ENCODE measurements around the gene SLC48A1.

Gene SLC48A1

GRCh38 chr12:47819896-47820630 is 47.0 kb downstream of the SLC48A1 start, which contains the start of gene HDAC7:
HDAC7 (minus strand) TSS chr12:47819903; CDS start chr12:47819785, 118 bp downstream.
- Histone ChIP-seq H3K4me1 (ENCODE audit: insufficient read depth, low read length) (peaks cover 42% of the 10 kb centered on the region), H3K4me3 (ENCODE audit: low read length) (peak within 1 kb of the TSS; percentile 93), H3K36me3 (ENCODE audit: insufficient read depth, low read depth, low read length) (peaks cover 7% of the 10 kb centered on the region; the same call in 1 of the 2 replicates), H3K27ac (ENCODE audit: low read length) (peak within 1 kb of the TSS; percentile 98), H3K27me3 (ENCODE audit: insufficient read depth, low read length) (peaks cover 19% of the 10 kb centered on the region; the same call in 1 of the 2 replicates), H3K9ac (ENCODE audit: low read depth, low read length) (peak within 1 kb of the TSS; percentile 98), H3K9me3 (ENCODE audit: insufficient read depth, low read depth, low read length) (no peaks in the 10 kb centered on the region)

GRCh38 chr12:47820631-47821345 is 47.8 kb downstream of the SLC48A1 start:
- Histone ChIP-seq H3K27me3 (ENCODE audit: insufficient read depth, low read length) (peaks cover 19% of the 10 kb centered on the region; the same call in 1 of the 2 replicates), H3K4me1 (ENCODE audit: insufficient read depth, low read length) (peaks cover 45% of the 10 kb centered on the region), H3K9ac (ENCODE audit: low read depth, low read length) (peak overlapping the region; percentile 98; the same call in 1 of the 2 replicates), H3K4me3 (ENCODE audit: low read length) (peak overlapping the region; percentile 93), H3K36me3 (ENCODE audit: insufficient read depth, low read depth, low read length) (peaks cover 7% of the 10 kb centered on the region; the same call in 1 of the 2 replicates), H3K27ac (ENCODE audit: low read length) (peak overlapping the region; percentile 98), H3K9me3 (ENCODE audit: insufficient read depth, low read depth, low read length) (no peaks in the 10 kb centered on the region)

- Histone ChIP-seq H3K27me3 (ENCODE audit: insufficient read depth, low read length) (peaks cover 19% of the 10 kb centered on the region; the same call in 1 of the 2 replicates), H3K9me3 (ENCODE audit: insufficient read depth, low read depth, low read length) (no peaks in the 10 kb centered on the region), H3K4me1 (ENCODE audit: insufficient read depth, low read length) (peaks cover 43% of the 10 kb centered on the region), H3K27ac (ENCODE audit: low read length) (no peak overlapping the region), H3K9ac (ENCODE audit: low read depth, low read length) (peak overlapping the region; percentile 98; the same call in 1 of the 2 replicates), H3K4me3 (ENCODE audit: low read length) (no peak overlapping the region; the same call in 1 of the 2 replicates), H3K36me3 (ENCODE audit: insufficient read depth, low read depth, low read length) (peaks cover 7% of the 10 kb centered on the region; the same call in 1 of the 2 replicates)
These were observed 48.3 kb downstream of the SLC48A1 start for GRCh38 chr12:47821346-47821706.

GRCh38 chr12:47822401-47822800 is 49.4 kb downstream of the SLC48A1 start:
- Histone ChIP-seq H3K9me3 (ENCODE audit: insufficient read depth, low read depth, low read length) (no peaks in the 10 kb centered on the region), H3K4me3 (ENCODE audit: low read length) (no peak overlapping the region), H3K27me3 (ENCODE audit: insufficient read depth, low read length) (peaks cover 19% of the 10 kb centered on the region; the same call in 1 of the 2 replicates), H3K4me1 (ENCODE audit: insufficient read depth, low read length) (peaks cover 35% of the 10 kb centered on the region), H3K9ac (ENCODE audit: low read depth, low read length) (no peak overlapping the region), H3K36me3 (ENCODE audit: insufficient read depth, low read depth, low read length) (peaks cover 7% of the 10 kb centered on the region; the same call in 1 of the 2 replicates), H3K27ac (ENCODE audit: low read length) (no peak overlapping the region)

GRCh38 chr12:47822863-47823262 is 49.8 kb downstream of the SLC48A1 start:
- Histone ChIP-seq H3K9me3 (ENCODE audit: insufficient read depth, low read depth, low read length) (no peaks in the 10 kb centered on the region), H3K27ac (ENCODE audit: low read length) (no peak overlapping the region), H3K36me3 (ENCODE audit: insufficient read depth, low read depth, low read length) (peaks cover 3% of the 10 kb centered on the region; the same call in 1 of the 2 replicates), H3K9ac (ENCODE audit: low read depth, low read length) (no peak overlapping the region), H3K27me3 (ENCODE audit: insufficient read depth, low read length) (peaks cover 19% of the 10 kb centered on the region; the same call in 1 of the 2 replicates), H3K4me1 (ENCODE audit: insufficient read depth, low read length) (peaks cover 30% of the 10 kb centered on the region), H3K4me3 (ENCODE audit: low read length) (no peak overlapping the region)

- Histone ChIP-seq H3K9ac (ENCODE audit: low read depth, low read length) (no peak overlapping the region), H3K27ac (ENCODE audit: low read length) (no peak overlapping the region)
These were observed 50.5 kb downstream of the SLC48A1 start for GRCh38 chr12:47823422-47824086.

GRCh38 chr12:47824198-47824597 is 51.2 kb downstream of the SLC48A1 start:
- peaks cover 34% of the 10 kb centered on the region for H3K4me1 ChIP-seq (ENCODE audit: insufficient read depth, low read length)
- H3K4me3 ChIP-seq (ENCODE audit: low read length), result no peak overlapping the region
- H3K36me3 ChIP-seq (ENCODE audit: insufficient read depth, low read depth, low read length), result no peaks in the 10 kb centered on the region
- H3K27me3 ChIP-seq (ENCODE audit: insufficient read depth, low read length), result peaks cover 19% of the 10 kb centered on the region; the same call in 1 of the 2 replicates
- no peaks in the 10 kb centered on the region for H3K9me3 ChIP-seq (ENCODE audit: insufficient read depth, low read depth, low read length)
- no peak overlapping the region for H3K9ac ChIP-seq (ENCODE audit: low read depth, low read length)
- no peak overlapping the region for H3K27ac ChIP-seq (ENCODE audit: low read length)

More at GRCh38 chr12:47823422-47824086, 50.5 kb downstream of the SLC48A1 start:
- Histone ChIP-seq H3K4me3 (ENCODE audit: low read length) (no peak overlapping the region), H3K27me3 (ENCODE audit: insufficient read depth, low read length) (peaks cover 19% of the 10 kb centered on the region; the same call in 1 of the 2 replicates), H3K4me1 (ENCODE audit: insufficient read depth, low read length) (peaks cover 30% of the 10 kb centered on the region), H3K36me3 (ENCODE audit: insufficient read depth, low read depth, low read length) (no peaks in the 10 kb centered on the region), H3K9me3 (ENCODE audit: insufficient read depth, low read depth, low read length) (no peaks in the 10 kb centered on the region)

- H3K27me3 ChIP-seq (ENCODE audit: insufficient read depth, low read length), result peaks cover 19% of the 10 kb centered on the region; the same call in 1 of the 2 replicates
- no peak overlapping the region for H3K27ac ChIP-seq (ENCODE audit: low read length)
- no peaks in the 10 kb centered on the region for H3K9me3 ChIP-seq (ENCODE audit: insufficient read depth, low read depth, low read length)
- H3K4me1 ChIP-seq (ENCODE audit: insufficient read depth, low read length), result peaks cover 37% of the 10 kb centered on the region
- no peak overlapping the region for H3K9ac ChIP-seq (ENCODE audit: low read depth, low read length)
- no peak overlapping the region for H3K4me3 ChIP-seq (ENCODE audit: low read length)
- no peaks in the 10 kb centered on the region for H3K36me3 ChIP-seq (ENCODE audit: insufficient read depth, low read depth, low read length)
These were observed 51.6 kb downstream of the SLC48A1 start for GRCh38 chr12:47824635-47825034.

GRCh38 chr12:47825173-47825639 is 52.2 kb downstream of the SLC48A1 start:
- no peak overlapping the region for H3K9ac ChIP-seq (ENCODE audit: low read depth, low read length)
- H3K36me3 ChIP-seq (ENCODE audit: insufficient read depth, low read depth, low read length), result no peaks in the 10 kb centered on the region
- no peak overlapping the region for H3K4me3 ChIP-seq (ENCODE audit: low read length)
- H3K4me1 ChIP-seq (ENCODE audit: insufficient read depth, low read length), result peaks cover 37% of the 10 kb centered on the region
- H3K27me3 ChIP-seq (ENCODE audit: insufficient read depth, low read length), result peaks cover 19% of the 10 kb centered on the region; the same call in 1 of the 2 replicates
- H3K9me3 ChIP-seq (ENCODE audit: insufficient read depth, low read depth, low read length), result no peaks in the 10 kb centered on the region
- no peak overlapping the region for H3K27ac ChIP-seq (ENCODE audit: low read length)

- Histone ChIP-seq H3K4me1 (ENCODE audit: insufficient read depth, low read length) (peaks cover 22% of the 10 kb centered on the region), H3K9me3 (ENCODE audit: insufficient read depth, low read depth, low read length) (no peaks in the 10 kb centered on the region), H3K36me3 (ENCODE audit: insufficient read depth, low read depth, low read length) (no peaks in the 10 kb centered on the region), H3K27ac (ENCODE audit: low read length) (no peak overlapping the region), H3K27me3 (ENCODE audit: insufficient read depth, low read length) (0 out of 2 replicates have a peak, but pooled peaks cover 3% of the 10 kb centered on the region), H3K4me3 (ENCODE audit: low read length) (no peak overlapping the region), H3K9ac (ENCODE audit: low read depth, low read length) (peak overlapping the region; percentile 41; the same call in 1 of the 2 replicates)
These were observed 55.3 kb downstream of the SLC48A1 start for GRCh38 chr12:47828008-47828975.

Measured in iPS-20b (cell line).